ENCODE data around the gene OR1L8.

GRCh38 chr9:122562134-122562760, 20.9 kb downstream of the OR1L8 start:
- TF ChIP-seq CTCF (IDR thresholded peaks at IDR 0.05) (no peak), POLR2A (IDR thresholded peaks at IDR 0.05) (no peak), EP300 (IDR thresholded peaks at IDR 0.05) (no peak)
